A673 (cell line): Measurements from ENCODE around the gene PADI4. TPM values are rescaled to one million over a fixed set of nuclear protein-coding genes. Genes with fewer than 3 reads are reported as not detected.

ENCODE experiments used
- BruUV-seq: library from RNA; stranded (reverse); fragments of 400-500 nt; replicated peaks from 2 replicates; lab custom pipeline; 2021; lab: Mats Ljungman, UMichigan
- CTCF ChIA-PET: fragments of 300-600 bp; sonication (Branson Sonifier 250); formaldehyde crosslinking; loops from one replicate; lab custom pipeline; 2022; ENCODE audit warnings: antibody characterized with exemption; lab: Charles Lee
- POLR2A ChIA-PET: fragments of 300-600 bp; sonication (Branson Sonifier 250); formaldehyde crosslinking; loops from one replicate; lab custom pipeline; 2022; ENCODE audit warnings: antibody characterized with exemption; ENCODE audit not compliant: low non-redundant PET; lab: Charles Lee
- DNase-seq: peaks from one replicate; pipeline ENCODE4 v3.0.0-alpha.2; 2015; ENCODE audit warnings: low spot score
- H3K27ac ChIP-seq: fragments of 200-600 bp; sonication (generic); 2 replicates; pipeline ENCODE4 v1.5.1; 2016; ENCODE audit warnings: mixed run types, low read depth, mild to moderate bottlenecking, mixed read lengths, antibody characterized with exemption, low read length; ENCODE audit not compliant: poor library complexity, severe bottlenecking
- H3K27me3 ChIP-seq: fragments of 200-600 bp; sonication (generic); replicated peaks from 2 replicates; pipeline ENCODE4 v1.6.1; 2017; ENCODE audit warnings: mixed run types, low read depth, mild to moderate bottlenecking, mixed read lengths, antibody characterized with exemption, low read length; ENCODE audit not compliant: insufficient read depth, poor library complexity
- H3K36me3 ChIP-seq: fragments of 200-600 bp; sonication (generic); 2 replicates; pipeline ENCODE4 v1.6.1; 2016; ENCODE audit warnings: mixed run types, mild to moderate bottlenecking, mixed read lengths, antibody characterized with exemption, low read length; ENCODE audit not compliant: insufficient read depth, poor library complexity, severe bottlenecking
- H3K4me1 ChIP-seq: fragments of 200-600 bp; sonication (generic); 2 replicates; pipeline ENCODE4 v1.6.1; 2017; ENCODE audit warnings: mixed run types, mild to moderate bottlenecking, mixed read lengths, antibody characterized with exemption, low read length; ENCODE audit not compliant: insufficient read depth, poor library complexity, severe bottlenecking
- H3K4me3 ChIP-seq: fragments of 200-600 bp; sonication (generic); 2 replicates; pipeline ENCODE4 v1.5.1; 2016; ENCODE audit warnings: low read depth, mixed run types, mild to moderate bottlenecking, mixed read lengths, low read length; ENCODE audit not compliant: poor library complexity, severe bottlenecking
- H3K9me3 ChIP-seq: fragments of 200-600 bp; sonication (generic); 2 replicates; pipeline ENCODE4 v1.6.1; 2016; ENCODE audit warnings: mixed run types, low read depth, mild to moderate bottlenecking, mixed read lengths, antibody characterized with exemption, low read length; ENCODE audit not compliant: poor library complexity, severe bottlenecking
- CTCF ChIP-seq: fragments of 300-800, 200-600 bp; sonication (generic); conservative IDR thresholded peaks from 2 replicates; pipeline ENCODE4 v1.5.1; 2017; ENCODE audit warnings: low read depth, mild to moderate bottlenecking, antibody characterized with exemption, low read length, moderate library complexity, mixed read lengths
- EZH2 ChIP-seq: fragments of 200-600 bp; sonication (generic); IDR thresholded peaks from 2 replicates; pipeline ENCODE4 v1.6.1; 2017; ENCODE audit warnings: borderline replicate concordance, low read depth, mild to moderate bottlenecking, mixed read lengths, antibody characterized with exemption, low read length; ENCODE audit not compliant: poor library complexity, severe bottlenecking
- intact Hi-C: fragments of 100-400 bp; cut with micrococcal nuclease; formaldehyde crosslinking; loops from one replicate; pipeline ENCODE4 v1.10.0; 2022; ENCODE audit not compliant: unreplicated experiment
- total RNA-seq: library from RNA; stranded (reverse); gene quantifications from 2 replicates; pipeline ENCODE4 v1.2.3, GENCODE V29; 2021

Gene PADI4
- total RNA-seq, 1 experiment from 2014 or later, result not detected

- intact Hi-C loops, result no loop called here
- TF ChIP-seq CTCF, result no peak
- no peak for TF ChIP-seq EZH2
- no peaks in the 10 kb centered on the region for H3K4me1 ChIP-seq
- CTCF ChIA-PET, result interaction anchor here (0.7 kb wide), 1 partner anchor 331 kb away, joined by 3 read pairs; no protein-coding TSS in a partner anchor
- DNase-seq, result no peak
- no peak overlapping the region for H3K27ac ChIP-seq
- BruUV-seq, result no TSS peak
- no peaks in the 10 kb centered on the region for H3K36me3 ChIP-seq
- peaks cover 5% of the 10 kb centered on the region for H3K9me3 ChIP-seq
- H3K27me3 ChIP-seq, result no peaks in the 10 kb centered on the region
- H3K4me3 ChIP-seq, result no peak overlapping the region
- POLR2A ChIA-PET, result no interaction called here
These were observed 55.4 kb downstream of the PADI4 start for GRCh38 chr1:17363351-17363750.

GRCh38 chr1:17363771-17364170 lies 55.8 kb downstream of the PADI4 start:
- Histone ChIP-seq H3K9me3 (peaks cover 5% of the 10 kb centered on the region), H3K36me3 (no peaks in the 10 kb centered on the region), H3K27ac (no peak overlapping the region), H3K4me1 (no peaks in the 10 kb centered on the region), H3K27me3 (no peaks in the 10 kb centered on the region), H3K4me3 (no peak overlapping the region)
- intact Hi-C loops, result no loop called here
- TF ChIP-seq CTCF (no peak), EZH2 (no peak)
- no TSS peak for BruUV-seq
- POLR2A ChIA-PET, result no interaction called here
- no peak for DNase-seq
- CTCF ChIA-PET, result no interaction called here

GRCh38 chr1:17365293-17365692 lies 57.3 kb downstream of the PADI4 start:
- no peak overlapping the region for H3K4me3 ChIP-seq
- no peaks in the 10 kb centered on the region for H3K4me1 ChIP-seq
- ChIA-PET CTCF (no interaction called here), POLR2A (no interaction called here)
- BruUV-seq, result no TSS peak
- H3K27ac ChIP-seq, result no peak overlapping the region
- no peaks in the 10 kb centered on the region for H3K27me3 ChIP-seq
- H3K9me3 ChIP-seq, result peaks cover 5% of the 10 kb centered on the region
- TF ChIP-seq EZH2 (no peak), CTCF (no peak)
- DNase-seq, result no peak
- intact Hi-C loops, result no loop called here
- no peaks in the 10 kb centered on the region for H3K36me3 ChIP-seq
